Panc1 (cell line): ENCODE data around the gene ASL. TPM values are rescaled to one million over a fixed set of nuclear protein-coding genes. Genes with fewer than 3 reads are reported as not detected.
A peak's percentile ranks its signal among the peaks of the same experiment; 100 is the strongest.
"Not testable (repeated sequence)": the region's sequence is repeated elsewhere in the genome, so short reads cannot be mapped to it uniquely, and the experiment has no call there.

Experiments
- ATAC-seq: fragments of 200-7000 bp; cut with Tn5 transposase; 2 replicates; pipeline ENCODE4 v1.9.1; 2020; ENCODE audit warnings: mild to moderate bottlenecking, moderate library complexity
- BruUV-seq: library from RNA; stranded (reverse); fragments of 400-500 nt; replicated peaks from 2 replicates; lab custom pipeline; 2021; lab: Mats Ljungman, UMichigan
- CTCF ChIA-PET: fragments of 300-600 bp; sonication (Branson Sonifier 250); formaldehyde crosslinking; loops from one replicate; lab custom pipeline; 2022; ENCODE audit warnings: antibody characterized with exemption; lab: Charles Lee
- POLR2A ChIA-PET: fragments of 300-600 bp; sonication (Branson Sonifier 250); formaldehyde crosslinking; loops from one replicate; lab custom pipeline; 2022; ENCODE audit warnings: antibody characterized with exemption; lab: Charles Lee
- DNase-seq: peaks from one replicate; pipeline ENCODE4 v3.0.0-alpha.2; 2010; ENCODE audit warnings: low read depth, low spot score
- H3K27ac ChIP-seq: 2 replicates; pipeline ENCODE4 v1.5.1; 2011; ENCODE audit warnings: mild to moderate bottlenecking, low read length, inconsistent platforms
- H3K27me3 ChIP-seq: fragments of 200-500 bp; sonication (Bioruptor generic); 2 replicates; pipeline ENCODE4 v1.6.0; 2014; ENCODE audit warnings: low read length, inconsistent platforms; ENCODE audit not compliant: control insufficient read depth, insufficient read depth
- H3K36me3 ChIP-seq: fragments of 200-500 bp; sonication (Bioruptor generic); 2 replicates; pipeline ENCODE4 v1.5.1; 2014; ENCODE audit warnings: inconsistent platforms, mild to moderate bottlenecking, low read length, moderate library complexity; ENCODE audit not compliant: control insufficient read depth, insufficient read depth
- H3K4me1 ChIP-seq: 2 replicates; pipeline ENCODE4 v1.5.1; 2011; ENCODE audit warnings: inconsistent platforms, mild to moderate bottlenecking, low read length, moderate library complexity; ENCODE audit not compliant: control insufficient read depth, insufficient read depth
- H3K4me3 ChIP-seq, 2 experiments: 2 replicates each; pipeline ENCODE4 v1.5.1; 2011 to 2012; ENCODE audit warnings: low read depth in 2 of 2, low read length in 2 of 2, mild to moderate bottlenecking in 2 of 2, inconsistent platforms in 1 of 2, moderate library complexity in 1 of 2
- H3K9me3 ChIP-seq: fragments of 200-500 bp; sonication (Bioruptor generic); 2 replicates; pipeline ENCODE4 v1.5.1; 2014; ENCODE audit warnings: low read depth, mild to moderate bottlenecking, inconsistent platforms, low read length, moderate library complexity; ENCODE audit not compliant: control insufficient read depth, insufficient read depth
- CTCF ChIP-seq: fragments of 450-650 bp; IDR thresholded peaks from 2 replicates; pipeline ENCODE4 v1.5.1; 2017; ENCODE audit warnings: mild to moderate bottlenecking
- POLR2AphosphoS5 ChIP-seq: IDR thresholded peaks from 2 replicates; pipeline ENCODE4 v1.6.1; 2012; ENCODE audit warnings: mild to moderate bottlenecking, low read depth, low read length, moderate library complexity
- REST ChIP-seq, 2 experiments: IDR thresholded peaks; 2 replicates each; pipeline ENCODE4 v1.6.1; 2011 to 2012; ENCODE audit warnings: low read depth in 2 of 2, control low read depth in 1 of 2, low read length in 1 of 2, mild to moderate bottlenecking in 1 of 2, moderate library complexity in 1 of 2; ENCODE audit not compliant: insufficient read depth in 1 of 2
- TCF7L2 ChIP-seq: IDR thresholded peaks from 2 replicates; pipeline ENCODE4 v1.6.1; 2011; ENCODE audit warnings: mild to moderate bottlenecking, low read depth, low read length, inconsistent platforms
- in situ Hi-C: cut with HindIII; loops from 2 replicates; pipeline ENCODE4 v1.10.0; 2016; ENCODE audit warnings: low sequenced_read_pairs, low pct_unique_long_range_greater_than_20kb
- intact Hi-C: fragments of 100-400 bp; cut with micrococcal nuclease; formaldehyde crosslinking; loops from one replicate; pipeline ENCODE4 v1.10.0; 2022; ENCODE audit not compliant: unreplicated experiment
- total RNA-seq: library from RNA; stranded (reverse); gene quantifications from one replicate; pipeline ENCODE4 v1.2.1, GENCODE V29; 2021; ENCODE audit not compliant: unreplicated experiment

Gene ASL
- total RNA-seq, 1 experiment from 2014 or later: 34.3 TPM

- ATAC-seq: no peak
- no peak overlapping the region for H3K4me3 ChIP-seq
- no peak for TF ChIP-seq CTCF
- TF ChIP-seq POLR2AphosphoS5: no peak
- no peak for TF ChIP-seq TCF7L2
- in situ Hi-C loops: no loop called here
- no TSS peak for BruUV-seq
- H3K27me3 ChIP-seq: no peaks in the 10 kb centered on the region
- no peaks in the 10 kb centered on the region; the same call in 1 of the 2 replicates for H3K4me1 ChIP-seq
- H3K9me3 ChIP-seq: no peaks in the 10 kb centered on the region
- ChIA-PET POLR2A (interaction anchor here (0.7 kb wide), 1 partner anchor 121 kb away, joined by 3 read pairs; no protein-coding TSS in a partner anchor), CTCF (no interaction called here)
- H3K36me3 ChIP-seq: no peaks in the 10 kb centered on the region
- no peak overlapping the region for H3K27ac ChIP-seq
- DNase-seq: no peak
- intact Hi-C loops: no loop called here
These were observed 29.7 kb downstream of the ASL start for GRCh38 chr7:66105263-66105748.

- H3K27me3 ChIP-seq, ATAC-seq, intact Hi-C loops, BruUV-seq, DNase-seq, H3K9me3 ChIP-seq, in situ Hi-C loops, H3K4me3 ChIP-seq, H3K36me3 ChIP-seq, H3K27ac ChIP-seq, CTCF ChIA-PET, H3K4me1 ChIP-seq: not testable (repeated sequence)
- POLR2A ChIA-PET: interaction anchor here (0.6 kb wide), 1 partner anchor 16 kb away, joined by 7 read pairs; no protein-coding TSS in a partner anchor
These were observed 32.8 kb downstream of the ASL start for GRCh38 chr7:66108410-66108809.

- Histone ChIP-seq H3K4me3 (no peak overlapping the region), H3K36me3 (no peaks in the 10 kb centered on the region), H3K9me3 (no peaks in the 10 kb centered on the region), H3K27me3 (no peaks in the 10 kb centered on the region), H3K27ac (no peak overlapping the region), H3K4me1 (peaks cover 3% of the 10 kb centered on the region)
- TF ChIP-seq TCF7L2 (peak; percentile 33; the same call in 1 of the 2 replicates), REST (IDR thresholded peaks at IDR 0.05; ENCODE audit: insufficient read depth in 1 of 2, low read depth in 2 of 2, low read length in 1 of 2) (no peak)
- no peak for DNase-seq
- 0 out of 2 replicates have a peak, but pooled peaks have one; percentile 6 for ATAC-seq
- ChIA-PET POLR2A (no interaction called here), CTCF (no interaction called here)
- in situ Hi-C loops (no loop called here), intact Hi-C loops (no loop called here)
- BruUV-seq: no TSS peak
These were observed 35.2 kb downstream of the ASL start for GRCh38 chr7:66110856-66111255.
